Iris pigment epithelial cell (primary cell): ENCODE data around the gene FAM234B.

ENCODE experiments used
- DNase-seq: peaks from one replicate; pipeline ENCODE4 v3.0.0-alpha.2; 2011; ENCODE audit warnings: low read depth

FAM234B gene

GRCh38 chr12:13091832-13092231 is 47.7 kb downstream of the FAM234B start:
- DNase-seq, result no peak

DNA sequence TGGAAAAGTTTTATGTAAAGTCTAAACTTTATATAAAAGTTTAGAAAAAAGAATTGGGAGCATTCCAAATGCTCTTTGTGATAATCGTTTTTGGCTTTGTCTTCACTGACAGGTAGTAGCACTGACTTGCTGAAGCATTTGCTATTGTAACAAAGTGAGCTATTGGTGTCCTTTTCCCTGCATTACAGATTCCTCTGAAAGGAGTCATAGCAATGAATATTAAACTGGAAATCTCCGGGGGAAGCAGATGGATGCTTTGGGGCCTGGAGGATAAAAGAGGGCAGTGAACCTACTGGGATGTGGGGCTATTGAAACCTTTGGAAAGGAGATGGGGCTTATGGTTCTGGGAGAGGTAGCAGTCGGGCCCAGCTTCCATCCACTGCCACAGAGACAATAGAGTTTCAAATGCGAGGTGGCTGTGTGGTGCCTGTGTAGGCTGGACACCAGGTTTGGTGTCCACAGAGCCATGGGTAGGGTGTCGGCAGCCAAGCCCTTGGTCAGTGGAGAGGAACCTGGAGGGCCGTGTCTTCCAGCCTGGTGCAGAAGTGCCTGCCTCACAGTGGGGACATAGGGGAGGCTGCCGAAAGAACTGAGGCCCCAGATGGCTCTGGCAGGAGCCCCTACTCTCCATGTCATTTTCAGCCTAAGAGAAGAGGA is 49.1 kb downstream of the FAM234B start:
- DNase-seq, result peak; percentile 41

- DNase-seq, result no peak
Observed at GRCh38 chr12:13093848-13094220, 49.7 kb downstream of the FAM234B start.

DNA sequence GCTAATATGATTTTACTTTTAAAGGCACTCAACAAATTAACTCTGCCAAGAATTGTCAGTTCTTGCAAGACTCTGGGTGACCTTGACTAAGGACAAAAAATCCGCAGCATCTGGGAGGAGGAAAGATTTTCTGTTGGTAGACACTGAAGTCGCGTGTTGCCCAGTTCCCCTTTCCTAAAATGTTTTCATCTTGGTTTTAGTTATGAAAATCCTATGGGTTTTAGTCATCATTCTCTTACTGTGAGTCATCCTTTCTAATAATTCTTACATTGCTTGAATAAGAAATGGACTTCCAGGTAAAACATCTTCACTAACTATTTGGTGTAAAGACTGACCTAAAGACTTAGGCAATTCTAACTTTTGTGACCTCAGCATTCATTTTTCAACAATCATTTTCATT is 50.2 kb downstream of the FAM234B start:
- DNase-seq, result peak; percentile 57

DNA sequence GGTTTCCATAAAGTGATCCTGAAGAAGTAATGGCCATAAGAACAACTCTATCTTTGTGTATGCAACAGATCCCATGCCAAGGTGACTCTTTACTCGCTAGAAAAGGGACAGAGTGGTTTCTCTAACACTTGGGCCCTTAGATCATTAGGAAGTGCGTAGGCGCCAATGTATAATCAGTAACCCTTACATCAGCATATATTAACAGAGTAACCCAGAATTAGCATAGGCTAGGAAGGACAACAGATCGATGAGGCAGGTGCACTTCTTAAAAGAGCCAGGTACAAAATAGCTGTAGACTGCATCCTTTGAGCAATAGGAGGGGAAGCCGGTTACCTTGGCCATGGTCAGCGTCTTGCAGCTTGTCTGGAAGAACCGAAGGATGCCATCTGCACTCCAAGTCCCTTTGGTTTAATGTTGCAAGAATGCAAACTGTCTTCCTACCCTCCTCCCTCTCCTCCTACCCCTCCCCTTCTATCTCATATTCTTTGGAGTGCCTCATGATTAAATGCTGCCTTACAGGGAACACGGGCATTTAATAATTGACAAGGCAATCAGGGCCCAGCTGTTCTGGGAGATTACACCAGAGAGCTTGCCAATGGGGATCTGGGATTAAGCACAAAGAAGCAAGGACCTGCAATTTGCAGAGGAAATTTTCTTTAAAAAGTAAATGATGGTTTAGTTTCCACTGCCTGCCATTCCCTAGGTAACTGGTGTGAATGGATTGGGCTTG is 51.2 kb downstream of the FAM234B start:
- no peak for DNase-seq

GRCh38 chr12:13097491-13098011 is 53.4 kb downstream of the FAM234B start:
- DNase-seq, result no peak

DNA sequence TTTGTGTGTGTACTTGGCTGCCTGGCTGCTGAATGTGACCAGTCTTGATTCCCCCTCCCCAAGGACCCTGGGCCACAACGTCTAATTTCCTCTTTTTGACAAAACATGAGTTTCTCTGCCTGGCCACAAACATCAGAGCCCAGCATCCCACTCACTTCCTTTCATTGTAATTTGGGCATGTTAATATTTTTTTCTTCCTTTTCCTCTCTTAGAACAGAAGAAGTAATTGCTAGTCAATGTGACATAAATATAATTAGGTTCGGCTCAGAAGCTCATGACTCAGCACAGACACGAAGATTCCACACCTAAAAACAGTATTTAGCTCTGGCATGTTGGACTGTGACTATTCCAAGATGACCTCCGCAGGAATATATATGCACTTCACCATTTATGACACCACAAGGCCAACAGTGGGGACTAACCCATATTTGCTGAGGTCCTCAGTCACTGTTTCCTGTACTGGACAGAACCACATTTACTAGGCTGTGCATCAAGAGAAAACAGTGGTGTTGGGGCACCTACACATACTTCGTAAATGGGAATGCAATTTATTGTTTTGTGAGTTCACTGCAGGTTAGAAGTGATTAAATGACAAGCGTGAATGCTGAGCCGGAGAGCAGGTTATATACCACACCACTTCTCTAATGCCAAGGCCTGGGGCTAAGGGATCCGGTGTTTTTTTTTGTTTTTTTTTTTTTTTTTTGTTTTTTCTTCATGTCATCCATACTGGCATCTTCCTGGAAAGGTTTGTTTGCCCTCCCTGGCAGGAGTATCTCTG is 55.1 kb downstream of the FAM234B start:
- DNase-seq, result no peak

DNA sequence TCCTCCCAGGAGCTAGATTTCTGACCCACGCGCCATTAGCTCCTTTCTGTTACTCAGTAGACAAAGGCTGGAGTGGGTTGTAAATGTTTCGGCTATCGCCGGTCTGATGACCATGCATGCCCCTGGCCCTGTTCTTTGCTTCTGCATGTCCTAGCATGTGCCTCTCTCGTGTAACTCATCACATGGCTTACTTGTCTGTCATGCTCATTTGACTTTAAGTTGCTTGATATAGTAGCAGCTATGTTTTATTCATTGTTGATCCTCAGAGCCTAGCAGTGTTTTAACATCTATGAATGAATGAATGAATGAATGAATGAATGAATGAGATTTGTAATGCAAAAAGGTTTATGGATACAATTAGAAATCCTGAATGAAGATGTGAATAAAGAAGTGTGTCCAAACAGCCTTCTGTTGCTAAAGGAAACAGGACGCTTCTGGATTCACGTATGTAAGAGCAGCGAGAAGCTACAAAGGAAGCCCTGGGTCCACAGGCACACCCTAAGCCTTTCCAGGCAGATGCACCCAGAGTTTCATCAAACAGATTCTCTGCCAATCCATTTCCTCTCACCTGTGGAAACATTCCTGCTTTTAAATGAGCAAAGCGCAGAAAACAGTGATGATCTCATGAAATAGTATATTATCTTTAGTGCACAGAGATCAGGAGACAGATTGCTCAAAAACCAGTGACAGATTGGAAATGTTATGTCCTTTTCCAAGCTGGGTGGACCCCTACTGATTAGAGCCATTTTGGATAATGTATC is 55.8 kb downstream of the FAM234B start:
- no peak for DNase-seq

GRCh38 chr12:13100605-13100881 is 56.4 kb downstream of the FAM234B start:
- DNase-seq, result no peak

DNA sequence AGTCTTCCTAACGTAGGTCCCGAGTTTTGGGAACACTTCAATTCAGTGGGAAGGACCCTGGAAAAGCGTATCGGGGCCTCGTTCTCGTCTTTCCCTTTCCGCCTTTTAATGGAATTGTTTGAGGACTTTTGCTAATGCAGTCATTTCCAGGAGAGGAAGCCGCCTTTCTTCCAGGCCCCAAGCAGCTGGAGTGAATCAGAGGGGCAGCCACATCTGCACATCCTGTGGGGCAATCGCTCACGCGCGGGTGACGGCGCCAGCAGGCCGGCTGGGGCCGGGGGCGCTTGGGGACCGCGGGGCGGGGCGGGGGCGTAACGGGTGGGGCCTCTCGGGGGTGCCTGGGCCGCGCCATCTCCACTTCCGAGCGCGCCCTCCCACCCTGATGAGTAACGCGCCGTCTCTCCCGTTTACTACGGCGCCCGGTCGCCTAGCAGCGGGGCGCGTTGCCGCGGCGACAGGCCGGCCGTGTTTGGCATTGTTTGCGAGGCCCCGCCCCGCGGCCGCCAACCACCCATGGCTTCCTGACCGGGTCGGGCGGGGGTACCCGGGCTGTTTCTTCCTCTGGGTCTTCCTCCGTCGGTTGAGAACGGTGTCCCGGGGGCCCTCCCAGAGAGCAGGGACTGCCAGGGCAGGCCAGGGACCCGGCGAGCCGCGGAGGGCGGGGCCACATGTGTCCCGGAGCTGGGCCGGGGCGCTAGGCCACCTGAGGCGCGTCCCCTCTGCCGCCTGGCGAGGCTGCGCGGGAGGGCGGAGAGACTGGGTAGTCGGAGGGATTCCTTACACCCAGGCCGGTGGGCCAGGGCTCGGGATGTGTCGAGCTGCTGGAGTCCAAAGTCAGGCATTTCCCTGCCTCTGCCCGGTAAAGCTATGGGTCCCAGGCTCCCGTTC is 56.9 kb downstream of the FAM234B start:
- DNase-seq, result peak; percentile 85

DNA sequence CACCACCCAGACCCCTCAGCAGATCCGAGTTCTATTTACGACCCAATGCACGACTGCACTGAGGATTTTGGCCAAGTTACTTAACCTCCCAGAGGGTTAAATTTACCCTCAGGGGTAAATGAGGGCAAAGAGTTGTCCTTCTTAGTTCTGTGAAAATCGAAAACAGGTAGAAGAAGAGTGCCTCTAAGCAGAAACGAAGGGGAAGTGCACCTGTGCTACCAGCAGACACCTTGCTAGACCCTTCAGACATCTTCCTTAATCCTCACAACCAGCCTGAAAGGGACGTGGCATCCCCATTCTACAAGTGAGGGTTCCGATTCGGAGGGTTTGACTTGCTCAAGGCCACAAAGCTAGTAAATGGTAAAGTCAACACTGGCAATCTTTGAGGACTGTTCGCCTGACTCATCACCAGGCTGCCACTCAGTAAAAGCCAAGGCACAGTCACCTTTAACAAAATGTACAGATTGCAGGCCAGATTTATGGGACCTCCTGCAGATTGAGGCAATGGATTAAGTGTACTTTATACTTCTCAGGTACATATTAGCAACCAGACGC is 57.7 kb downstream of the FAM234B start:
- peak; percentile 61 for DNase-seq

DNA sequence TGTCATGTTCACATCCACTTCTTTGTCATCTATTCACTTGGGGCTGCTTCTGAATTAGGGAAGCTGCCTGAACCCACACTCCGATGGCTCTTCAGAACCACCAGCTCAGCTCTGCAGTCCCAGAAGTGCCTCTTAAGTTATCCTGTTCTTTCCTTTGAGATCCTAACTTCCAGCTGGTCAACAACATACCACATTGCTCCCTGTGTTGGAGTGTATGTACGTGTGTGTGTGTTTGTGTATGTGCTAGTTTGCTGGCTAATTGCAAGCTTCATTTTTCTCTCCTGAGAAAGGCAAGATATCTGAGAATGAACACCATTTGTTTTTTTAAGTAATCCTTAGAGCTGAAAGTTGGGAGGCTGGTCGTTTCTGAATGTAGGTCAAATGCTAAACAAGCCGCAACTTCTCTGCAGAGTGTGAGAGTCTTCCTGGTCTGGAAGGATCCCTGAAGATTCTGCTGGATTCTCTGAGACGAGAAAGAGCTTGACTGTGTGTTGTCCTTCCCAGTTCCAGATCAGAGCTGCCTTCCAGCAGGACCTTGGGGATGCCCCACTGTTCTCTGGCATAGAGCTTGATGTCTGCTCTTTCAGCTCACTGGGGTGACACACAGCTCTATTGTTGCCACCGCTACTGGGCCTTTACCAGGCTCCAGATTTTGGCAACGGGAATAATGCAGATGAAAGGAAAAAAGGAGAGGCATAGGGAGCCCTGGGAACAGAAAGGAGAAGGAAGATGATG is 58.4 kb downstream of the FAM234B start:
- peak; percentile 81 for DNase-seq

DNA sequence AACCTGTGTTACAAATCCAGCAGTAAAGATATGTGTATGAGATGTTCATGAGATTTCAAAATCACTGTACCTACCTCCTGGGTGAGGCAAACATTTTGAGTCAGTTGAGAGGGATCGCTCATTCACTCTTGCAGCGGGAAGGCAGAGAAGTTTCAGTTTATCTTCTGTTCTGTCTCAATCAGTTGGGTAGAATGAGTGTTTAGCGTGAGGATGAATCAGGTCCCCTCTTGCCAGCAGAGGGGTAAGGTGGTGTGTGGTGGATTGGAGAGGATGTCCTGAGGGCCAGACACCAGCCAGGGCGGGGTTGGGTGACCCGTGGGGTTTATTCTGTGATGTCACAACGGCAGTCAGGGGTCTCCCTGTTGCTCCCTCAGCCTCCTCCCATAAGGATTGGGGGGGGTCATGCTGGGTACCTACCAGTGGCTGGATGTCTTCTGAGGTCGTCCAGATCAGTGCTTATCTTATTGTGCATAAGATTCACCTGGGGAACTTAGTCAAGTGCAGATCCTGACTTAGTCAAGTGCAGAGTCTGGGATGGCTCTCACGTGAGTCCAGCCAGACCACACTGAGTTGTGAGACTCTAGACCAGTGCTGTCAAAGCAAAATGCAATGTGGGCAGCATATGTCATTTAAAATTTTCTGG is 59.3 kb downstream of the FAM234B start, which contains the start of gene GSG1:
TSS of gene GSG1 (minus strand) at position 277 of the 643 bp plus-strand sequence. CDS start at position 122, 155 bp downstream.
- DNase-seq, result no peak

GRCh38 chr12:13104409-13104808 is 60.2 kb downstream of the FAM234B start:
- no peak for DNase-seq

- no peak for DNase-seq
Observed at GRCh38 chr12:13105781-13106180, 61.6 kb downstream of the FAM234B start.

DNA sequence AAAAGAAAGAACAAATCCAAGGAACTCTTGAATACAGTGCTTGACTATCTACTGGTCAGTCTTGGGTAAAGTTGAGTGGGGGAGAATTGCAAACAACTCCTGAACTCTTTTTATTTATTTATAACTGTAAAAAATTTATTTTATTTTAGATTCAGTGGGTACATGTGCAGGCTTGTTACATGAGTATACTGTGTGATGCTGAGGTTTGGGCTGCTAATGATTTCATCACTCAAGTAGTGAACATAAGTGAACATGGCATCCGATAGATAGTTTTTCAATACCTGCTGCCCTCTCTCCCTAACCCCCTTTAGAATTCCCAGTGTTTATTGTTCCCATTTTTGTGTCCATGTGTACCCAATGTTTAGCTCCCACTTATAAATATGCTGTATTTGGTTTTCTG is 62.5 kb downstream of the FAM234B start:
- no peak for DNase-seq

DNA sequence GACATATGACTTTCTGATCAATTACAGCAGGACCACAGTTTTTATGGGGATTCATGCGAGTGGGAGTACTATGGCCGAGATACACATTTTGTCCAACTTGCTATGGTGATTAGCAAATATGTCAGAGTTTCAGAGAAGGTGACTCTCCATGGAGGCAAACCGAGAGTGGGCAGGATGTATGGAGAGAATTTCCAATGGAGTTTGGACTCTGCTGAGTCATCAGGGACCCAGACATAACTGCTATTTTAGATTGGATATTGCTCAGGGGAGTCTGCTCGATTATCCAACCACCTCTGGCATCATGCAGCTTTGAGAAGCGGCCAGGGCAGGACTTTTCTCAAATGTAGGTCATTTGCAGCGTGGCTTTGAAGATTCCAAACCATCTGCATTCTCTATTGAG is 68.8 kb downstream of the FAM234B start:
- no peak for DNase-seq

DNA sequence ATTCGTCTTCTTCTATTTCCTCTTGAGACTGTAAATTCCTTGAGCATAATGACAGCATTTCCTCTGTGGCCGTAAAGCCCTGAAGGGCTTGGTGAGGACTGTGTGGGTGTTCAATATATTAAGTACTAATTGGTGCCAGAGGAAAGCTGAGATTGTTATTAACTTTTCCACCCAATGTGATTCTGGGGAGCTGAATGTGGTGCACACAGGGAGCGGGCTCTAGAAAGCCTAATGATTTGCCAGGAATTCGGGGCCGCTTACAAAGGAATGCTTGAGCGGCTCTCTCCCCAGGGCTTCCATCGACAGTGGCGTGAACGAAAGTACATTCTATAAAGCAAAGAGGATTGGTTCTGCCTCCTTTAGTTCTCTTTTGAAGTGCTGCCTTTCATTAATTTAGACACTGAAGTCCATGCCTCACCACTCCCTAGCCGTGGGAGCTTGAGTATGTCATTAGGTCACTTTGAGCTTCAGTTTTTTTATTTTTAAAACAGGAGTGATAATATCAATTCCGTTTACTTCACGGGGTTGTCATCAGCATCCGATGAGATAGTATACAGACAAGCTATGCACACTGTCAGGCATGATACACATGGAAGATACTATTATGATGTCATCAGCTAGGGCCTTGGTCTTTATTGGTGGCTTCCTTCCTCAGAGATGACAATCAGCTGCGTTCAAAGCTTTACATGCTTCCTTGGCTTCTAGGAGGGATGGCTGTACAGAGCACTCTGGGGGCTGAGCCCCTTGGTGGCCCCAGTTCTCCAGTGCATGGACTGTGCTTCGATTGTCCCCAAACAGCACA is 70.3 kb downstream of the FAM234B start:
- no peak for DNase-seq

GRCh38 chr12:13116259-13116658 is 72.1 kb downstream of the FAM234B start:
- no peak for DNase-seq
